Measurements from ENCODE around the gene C16orf54. TPM values are rescaled to one million over a fixed set of nuclear protein-coding genes. Genes with fewer than 3 reads are reported as not detected.

Gene C16orf54
- total and polyA plus RNA-seq, 2 donors (not counting 3 experiments of a cell fraction or from before 2014, with no cell fraction given), result not detected

Other genes starting within 250 kb of the C16orf54 start
- 73.5 and 75.8 TPM in 2 replicates for gene NPIPB12, start 239.6 kb downstream of the C16orf54 start, total RNA-seq
- gene NPIPB12, start 239.6 kb downstream of the C16orf54 start, polyA plus RNA-seq, result 41.7 and 44.7 TPM in 2 replicates
- gene SPN, start 82.7 kb downstream of the C16orf54 start, total RNA-seq, result not detected in 2 replicates
- not detected in 2 replicates for gene SPN, start 82.7 kb downstream of the C16orf54 start, polyA plus RNA-seq
- 0.28 and 0.44 TPM in 2 replicates for gene QPRT, start 66.8 kb downstream of the C16orf54 start, total RNA-seq
- gene QPRT, start 66.8 kb downstream of the C16orf54 start, polyA plus RNA-seq, result 0.40 and 0.41 TPM in 2 replicates
- not detected in 2 replicates for gene ZG16, start 32.3 kb upstream of the C16orf54 start, total RNA-seq
- not detected in 2 replicates for gene ZG16, start 32.3 kb upstream of the C16orf54 start, polyA plus RNA-seq
- 82.3 and 90.0 TPM in 2 replicates for gene KIF22, start 44.8 kb upstream of the C16orf54 start, total RNA-seq
- 67.3 and 67.9 TPM in 2 replicates for gene KIF22, start 44.8 kb upstream of the C16orf54 start, polyA plus RNA-seq
- gene MAZ, start 60.5 kb upstream of the C16orf54 start, total RNA-seq, result 311 TPM in 2 replicates
- 165 and 212 TPM in 2 replicates for gene MAZ, start 60.5 kb upstream of the C16orf54 start, polyA plus RNA-seq
- gene PRRT2, start 66.2 kb upstream of the C16orf54 start, total RNA-seq, result 2.3 and 3.3 TPM in 2 replicates
- gene PRRT2, start 66.2 kb upstream of the C16orf54 start, polyA plus RNA-seq, result 3.3 and 3.4 TPM in 2 replicates
- gene PAGR1, start 70.2 kb upstream of the C16orf54 start, total RNA-seq, result 24.2 and 26.3 TPM in 2 replicates
- 13.0 and 15.9 TPM in 2 replicates for gene PAGR1, start 70.2 kb upstream of the C16orf54 start, polyA plus RNA-seq
- gene MVP, start 74.5 kb upstream of the C16orf54 start, total RNA-seq, result 116 and 118 TPM in 2 replicates
- 47.0 and 49.8 TPM in 2 replicates for gene MVP, start 74.5 kb upstream of the C16orf54 start, polyA plus RNA-seq
- gene CDIPT, start 117.2 kb upstream of the C16orf54 start, total RNA-seq, result 67.3 and 68.7 TPM in 2 replicates
- 161 and 179 TPM in 2 replicates for gene CDIPT, start 117.2 kb upstream of the C16orf54 start, polyA plus RNA-seq
- gene SEZ6L2, start 153.6 kb upstream of the C16orf54 start, total RNA-seq, result 2.4 and 2.5 TPM in 2 replicates
- 4.5 and 5.6 TPM in 2 replicates for gene SEZ6L2, start 153.6 kb upstream of the C16orf54 start, polyA plus RNA-seq
- 0.88 and 1.2 TPM in 2 replicates for gene ASPHD1, start 154.5 kb upstream of the C16orf54 start, total RNA-seq
- 0.90 and 1.1 TPM in 2 replicates for gene ASPHD1, start 154.5 kb upstream of the C16orf54 start, polyA plus RNA-seq
- gene KCTD13, start 180.2 kb upstream of the C16orf54 start, total RNA-seq, result 21.0 and 24.2 TPM in 2 replicates
- gene KCTD13, start 180.2 kb upstream of the C16orf54 start, polyA plus RNA-seq, result 22.6 and 25.0 TPM in 2 replicates
- 99.4 and 110 TPM in 2 replicates for gene TMEM219, start 216.1 kb upstream of the C16orf54 start, total RNA-seq
- gene TMEM219, start 216.1 kb upstream of the C16orf54 start, polyA plus RNA-seq, result 182 and 201 TPM in 2 replicates
- 112 and 114 TPM in 2 replicates for gene TAOK2, start 227.9 kb upstream of the C16orf54 start, total RNA-seq
- 52.8 and 57.5 TPM in 2 replicates for gene TAOK2, start 227.9 kb upstream of the C16orf54 start, polyA plus RNA-seq
- 8.6 and 8.7 TPM in 2 replicates for gene HIRIP3, start 249.6 kb upstream of the C16orf54 start, total RNA-seq
- 6.7 and 7.2 TPM in 2 replicates for gene HIRIP3, start 249.6 kb upstream of the C16orf54 start, polyA plus RNA-seq